Progenitor cell of endocrine pancreas (in vitro differentiated cells): Measurements from ENCODE around the gene GRHL3. TPM values are rescaled to one million over a fixed set of nuclear protein-coding genes. Genes with fewer than 3 reads are reported as not detected.
A peak's percentile ranks its signal among the peaks of the same experiment; 100 is the strongest.
"Not testable (repeated sequence)": the region's sequence is repeated elsewhere in the genome, so short reads cannot be mapped to it uniquely, and the experiment has no call there.

ENCODE experiments used
- DNase-seq: peaks from one replicate; pipeline ENCODE4 v3.0.0; 2021; ENCODE audit warnings: low spot score; ENCODE audit not compliant: unreplicated experiment
- H3K27ac Mint-ChIP-seq: 2 replicates; pipeline ENCODE4 v1.8.0; 2021; ENCODE audit warnings: mild to moderate bottlenecking, moderate library complexity, mixed read lengths
- H3K27me3 Mint-ChIP-seq: 2 replicates; pipeline ENCODE4 v1.8.0; 2021; ENCODE audit warnings: mixed read lengths
- H3K36me3 Mint-ChIP-seq: 2 replicates; pipeline ENCODE4 v1.8.0; 2022; ENCODE audit warnings: mixed read lengths; ENCODE audit not compliant: insufficient read depth
- H3K4me1 Mint-ChIP-seq: 2 replicates; pipeline ENCODE4 v1.8.0; 2021; ENCODE audit warnings: low read depth, mixed read lengths
- H3K4me3 Mint-ChIP-seq: 2 replicates; pipeline ENCODE4 v1.8.0; 2021; ENCODE audit warnings: low read depth, mild to moderate bottlenecking, moderate library complexity, mixed read lengths
- H3K9me3 Mint-ChIP-seq: 2 replicates; pipeline ENCODE4 v1.8.0; 2021; ENCODE audit warnings: low read depth, mixed read lengths
- CTCF ChIP-seq: fragments of 200-600 bp; sonication (generic); IDR thresholded peaks from one replicate; pipeline ENCODE4 v1.5.0; 2021; ENCODE audit warnings: antibody characterized with exemption, mild to moderate bottlenecking; ENCODE audit not compliant: unreplicated experiment
- total RNA-seq: library from RNA; stranded (reverse); gene quantifications from 2 replicates; pipeline ENCODE4 v1.2.1, GENCODE V29; 2021

GRHL3 gene
- total RNA-seq, 1 donor from 2014 or later, result 4.9 TPM

DNA sequence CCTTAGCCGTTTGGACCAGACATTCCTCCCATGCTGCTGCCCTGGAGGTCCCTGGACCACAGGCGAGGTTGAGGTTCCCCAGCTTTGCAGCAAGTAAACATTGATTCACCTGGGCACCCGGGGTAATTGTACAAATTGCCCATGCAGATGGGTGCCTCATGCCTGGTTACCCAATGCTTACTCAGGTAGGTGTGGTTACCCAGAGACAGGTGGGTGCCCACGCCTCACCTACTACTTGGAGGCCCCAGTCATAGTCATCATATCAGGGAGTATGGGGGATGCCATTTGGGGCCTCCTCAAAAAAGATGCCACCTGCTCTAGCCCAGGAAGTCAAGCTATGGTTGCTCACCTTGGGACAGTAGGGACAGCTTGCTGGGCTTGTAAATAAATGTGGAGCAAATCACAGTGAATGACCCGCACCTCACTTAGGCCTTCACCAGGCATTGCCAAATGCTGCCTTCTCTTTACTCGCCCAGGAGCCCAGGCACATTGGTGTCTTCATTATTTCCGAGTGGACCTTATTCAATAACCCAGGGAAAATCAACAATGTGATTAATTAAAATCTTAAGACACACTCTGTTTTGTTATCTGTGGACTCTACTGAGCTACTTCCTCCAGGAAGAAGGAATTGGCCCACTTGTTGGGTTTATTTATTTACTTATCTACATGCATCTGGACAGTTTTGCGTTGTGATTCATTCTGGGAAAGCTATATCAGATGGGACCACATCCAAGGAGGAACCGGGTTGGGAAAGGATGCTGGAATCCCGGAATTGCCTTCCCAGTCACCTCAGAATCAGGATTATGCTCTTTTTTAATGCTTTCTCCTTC lies 35.6 kb upstream of the GRHL3 start:
- H3K4me3 Mint-ChIP-seq, result no peak overlapping the region
- no peak for TF ChIP-seq CTCF
- H3K27ac Mint-ChIP-seq, result no peak overlapping the region
- H3K4me1 Mint-ChIP-seq, result peaks cover 14% of the 10 kb centered on the region
- no peaks in the 10 kb centered on the region for H3K27me3 Mint-ChIP-seq
- H3K36me3 Mint-ChIP-seq, result peaks cover 1% of the 10 kb centered on the region
- H3K9me3 Mint-ChIP-seq, result peaks cover 4% of the 10 kb centered on the region
- no peak for DNase-seq

- DNase-seq, result no peak
- no peak for TF ChIP-seq CTCF
- Mint-ChIP-seq H3K36me3 (peaks cover 1% of the 10 kb centered on the region), H3K4me3 (no peak overlapping the region), H3K27ac (no peak overlapping the region), H3K27me3 (no peaks in the 10 kb centered on the region), H3K9me3 (peaks cover 4% of the 10 kb centered on the region), H3K4me1 (peaks cover 14% of the 10 kb centered on the region)
Measured at GRCh38 chr1:24284156-24284471, 35.0 kb upstream of the GRHL3 start.

- H3K4me3 Mint-ChIP-seq, result no peak overlapping the region
- no peak for TF ChIP-seq CTCF
- H3K27me3 Mint-ChIP-seq, result peaks cover 3% of the 10 kb centered on the region
Measured at GRCh38 chr1:24285231-24285630, 33.9 kb upstream of the GRHL3 start.

DNA sequence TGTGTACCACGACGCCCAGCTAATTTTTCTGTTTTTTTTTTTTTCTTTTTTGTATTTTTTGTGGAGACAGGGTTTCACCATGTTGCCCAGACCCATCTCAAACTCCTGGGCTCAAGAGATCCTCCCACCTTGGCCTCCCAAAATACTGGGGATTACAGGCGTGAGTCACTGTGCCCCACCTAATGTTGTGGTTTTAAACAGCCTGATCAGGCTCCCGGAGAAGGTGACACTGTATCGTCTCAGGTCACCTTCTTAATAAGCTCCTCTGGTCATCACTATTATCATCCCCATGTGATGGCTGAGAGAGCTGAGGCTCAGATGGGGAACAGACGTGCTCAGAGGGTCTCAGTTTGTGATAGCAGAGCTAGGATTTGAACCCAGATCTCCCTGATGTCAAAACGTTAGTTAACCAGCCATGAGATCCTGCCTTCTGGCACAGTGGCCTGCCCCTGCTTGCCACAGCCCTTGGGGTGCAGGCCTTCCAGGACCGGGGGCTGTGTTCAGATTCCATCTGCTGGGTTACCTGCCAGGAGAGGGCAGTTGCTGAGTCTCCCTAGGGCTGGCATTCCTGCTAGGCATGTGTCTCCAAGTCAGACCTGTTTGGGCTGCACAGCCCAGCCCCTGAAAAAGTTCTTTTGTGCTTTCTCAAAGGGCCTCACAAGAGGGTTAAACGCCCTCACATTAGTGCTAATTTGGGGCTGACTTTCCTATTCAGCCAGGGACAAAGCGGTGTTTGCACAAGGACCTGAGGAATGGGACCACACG lies 32.7 kb upstream of the GRHL3 start:
- peaks cover 7% of the 10 kb centered on the region for H3K4me1 Mint-ChIP-seq
- DNase-seq, result no peak
- peaks cover 11% of the 10 kb centered on the region for H3K27me3 Mint-ChIP-seq
- TF ChIP-seq CTCF, result no peak
- H3K9me3 Mint-ChIP-seq, result no peaks in the 10 kb centered on the region
- H3K4me3 Mint-ChIP-seq, result no peak overlapping the region
- H3K36me3 Mint-ChIP-seq, result no peaks in the 10 kb centered on the region
- peak overlapping the region; percentile 45 for H3K27ac Mint-ChIP-seq

More at GRCh38 chr1:24285231-24285630, 33.9 kb upstream of the GRHL3 start:
- peaks cover 9% of the 10 kb centered on the region for H3K4me1 Mint-ChIP-seq
- peaks cover 1% of the 10 kb centered on the region for H3K36me3 Mint-ChIP-seq
- peaks cover 4% of the 10 kb centered on the region for H3K9me3 Mint-ChIP-seq
- DNase-seq, result no peak
- H3K27ac Mint-ChIP-seq, result no peak overlapping the region

DNA sequence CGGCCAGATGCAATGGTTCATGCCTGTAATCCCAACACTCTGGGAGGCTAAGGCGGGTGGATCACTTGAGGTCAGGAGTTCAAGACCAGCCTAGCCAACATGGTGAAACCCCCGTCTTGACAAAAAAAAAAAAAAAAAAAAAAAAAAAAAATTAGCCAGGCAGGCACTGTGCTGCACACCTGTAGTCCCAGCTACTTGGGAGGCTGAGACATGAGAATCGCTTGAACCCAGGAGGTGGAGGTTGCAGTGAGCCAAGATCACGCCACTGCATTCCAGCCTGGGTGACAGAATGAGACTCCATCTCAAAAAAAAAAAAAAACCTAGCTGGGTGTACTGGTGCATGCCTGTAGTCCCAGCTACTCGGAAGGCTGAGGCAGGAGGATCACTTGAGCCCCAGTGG lies 31.4 kb upstream of the GRHL3 start:
- not testable (repeated sequence) for H3K4me1 Mint-ChIP-seq, H3K4me3 Mint-ChIP-seq, DNase-seq, H3K27ac Mint-ChIP-seq, H3K9me3 Mint-ChIP-seq, H3K36me3 Mint-ChIP-seq
- H3K27me3 Mint-ChIP-seq, result peaks cover 16% of the 10 kb centered on the region
